Liver (tissue), 3 donors: ENCODE results near the gene TLE3.

ENCODE experiments used
- EGR1 ChIP-seq, 2 donors: IDR thresholded peaks; 2 replicates each; pipeline ENCODE4 v1.6.1; 2016 to 2018; ENCODE audit warnings: antibody characterized with exemption in 2 of 2, low read depth in 2 of 2
- FOXA1 ChIP-seq: IDR thresholded peaks from 2 replicates; pipeline ENCODE4 v1.6.1; 2016; ENCODE audit warnings: antibody characterized with exemption
- FOXA2 ChIP-seq: IDR thresholded peaks from 2 replicates; pipeline ENCODE4 v1.6.1; 2016; ENCODE audit warnings: antibody characterized with exemption
- GABPA ChIP-seq, 2 donors: IDR thresholded peaks in 1 of 2; conservative IDR thresholded peaks in 1 of 2; 2 replicates each; pipeline ENCODE4 v1.6.1; 2016; ENCODE audit warnings: antibody characterized with exemption in 2 of 2, mild to moderate bottlenecking in 1 of 2, moderate library complexity in 1 of 2
- RAD21 ChIP-seq, 2 donors: IDR thresholded peaks; 2 replicates each; pipeline ENCODE4 v1.6.1; 2016; ENCODE audit warnings: antibody characterized with exemption in 2 of 2, mild to moderate bottlenecking in 2 of 2
- RXRA ChIP-seq, 2 donors: IDR thresholded peaks; 2 replicates each; pipeline ENCODE4 v1.6.1; 2017 to 2018; ENCODE audit warnings: antibody characterized with exemption in 2 of 2, mild to moderate bottlenecking in 1 of 2
- TAF1 ChIP-seq: conservative IDR thresholded peaks from 2 replicates; pipeline ENCODE4 v1.6.1; 2016; ENCODE audit warnings: antibody characterized with exemption, mild to moderate bottlenecking
- YY1 ChIP-seq: IDR thresholded peaks from 2 replicates; pipeline ENCODE4 v1.6.1; 2016; ENCODE audit warnings: antibody characterized with exemption, mild to moderate bottlenecking
- TF ChIP-seq, protein P1 (sequence below): IDR thresholded peaks from 2 replicates; pipeline ENCODE4 v1.6.1; 2016; ENCODE audit warnings: antibody characterized with exemption
- TF ChIP-seq, protein P2 (sequence below): IDR thresholded peaks from 2 replicates; pipeline ENCODE4 v1.6.1; 2016; ENCODE audit warnings: antibody characterized with exemption
- TF ChIP-seq, protein P3 (sequence below): fragments of 150-350 bp; IDR thresholded peaks from 2 replicates; pipeline ENCODE4 v1.5.1; 2017; ENCODE audit warnings: improper control_type of control experiment, low read depth, low read length; ENCODE audit not compliant: missing input control
- TF ChIP-seq, protein P4 (sequence below): IDR thresholded peaks from 2 replicates; pipeline ENCODE4 v1.6.1; 2016; ENCODE audit warnings: antibody characterized with exemption, mild to moderate bottlenecking
- TF ChIP-seq, protein P5 (sequence below): IDR thresholded peaks from 2 replicates; pipeline ENCODE4 v1.6.1; 2016; ENCODE audit warnings: antibody characterized with exemption
- donor health status: healthy.
- donor health status: healthy.

DNA sequence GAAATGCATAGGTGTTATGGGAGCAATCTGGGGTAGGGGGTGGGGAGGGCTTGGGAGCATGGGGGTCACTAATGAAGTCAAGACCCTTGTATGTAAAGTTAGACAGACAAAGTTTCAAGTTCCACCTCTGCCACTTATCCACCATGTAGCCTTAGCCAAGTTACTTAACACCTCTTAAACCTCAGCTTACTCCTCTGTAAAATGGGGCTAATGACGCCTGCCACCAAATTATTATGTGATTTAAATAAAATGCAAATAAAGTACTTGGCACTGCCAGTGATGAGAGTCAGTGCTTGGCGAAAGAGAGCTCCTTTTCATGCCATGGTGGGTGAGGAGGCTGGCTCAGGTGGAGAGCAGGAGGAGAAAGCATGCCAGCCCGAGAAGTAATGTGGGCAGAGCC, 18.6 kb upstream of the TLE3 start:
- TF ChIP-seq, protein P1, sequence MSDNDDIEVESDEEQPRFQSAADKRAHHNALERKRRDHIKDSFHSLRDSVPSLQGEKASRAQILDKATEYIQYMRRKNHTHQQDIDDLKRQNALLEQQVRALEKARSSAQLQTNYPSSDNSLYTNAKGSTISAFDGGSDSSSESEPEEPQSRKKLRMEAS = no peak
- TF ChIP-seq, protein P2, sequence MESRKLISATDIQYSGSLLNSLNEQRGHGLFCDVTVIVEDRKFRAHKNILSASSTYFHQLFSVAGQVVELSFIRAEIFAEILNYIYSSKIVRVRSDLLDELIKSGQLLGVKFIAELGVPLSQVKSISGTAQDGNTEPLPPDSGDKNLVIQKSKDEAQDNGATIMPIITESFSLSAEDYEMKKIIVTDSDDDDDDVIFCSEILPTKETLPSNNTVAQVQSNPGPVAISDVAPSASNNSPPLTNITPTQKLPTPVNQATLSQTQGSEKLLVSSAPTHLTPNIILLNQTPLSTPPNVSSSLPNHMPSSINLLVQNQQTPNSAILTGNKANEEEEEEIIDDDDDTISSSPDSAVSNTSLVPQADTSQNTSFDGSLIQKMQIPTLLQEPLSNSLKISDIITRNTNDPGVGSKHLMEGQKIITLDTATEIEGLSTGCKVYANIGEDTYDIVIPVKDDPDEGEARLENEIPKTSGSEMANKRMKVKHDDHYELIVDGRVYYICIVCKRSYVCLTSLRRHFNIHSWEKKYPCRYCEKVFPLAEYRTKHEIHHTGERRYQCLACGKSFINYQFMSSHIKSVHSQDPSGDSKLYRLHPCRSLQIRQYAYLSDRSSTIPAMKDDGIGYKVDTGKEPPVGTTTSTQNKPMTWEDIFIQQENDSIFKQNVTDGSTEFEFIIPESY = no peak
- TF ChIP-seq, protein P3, sequence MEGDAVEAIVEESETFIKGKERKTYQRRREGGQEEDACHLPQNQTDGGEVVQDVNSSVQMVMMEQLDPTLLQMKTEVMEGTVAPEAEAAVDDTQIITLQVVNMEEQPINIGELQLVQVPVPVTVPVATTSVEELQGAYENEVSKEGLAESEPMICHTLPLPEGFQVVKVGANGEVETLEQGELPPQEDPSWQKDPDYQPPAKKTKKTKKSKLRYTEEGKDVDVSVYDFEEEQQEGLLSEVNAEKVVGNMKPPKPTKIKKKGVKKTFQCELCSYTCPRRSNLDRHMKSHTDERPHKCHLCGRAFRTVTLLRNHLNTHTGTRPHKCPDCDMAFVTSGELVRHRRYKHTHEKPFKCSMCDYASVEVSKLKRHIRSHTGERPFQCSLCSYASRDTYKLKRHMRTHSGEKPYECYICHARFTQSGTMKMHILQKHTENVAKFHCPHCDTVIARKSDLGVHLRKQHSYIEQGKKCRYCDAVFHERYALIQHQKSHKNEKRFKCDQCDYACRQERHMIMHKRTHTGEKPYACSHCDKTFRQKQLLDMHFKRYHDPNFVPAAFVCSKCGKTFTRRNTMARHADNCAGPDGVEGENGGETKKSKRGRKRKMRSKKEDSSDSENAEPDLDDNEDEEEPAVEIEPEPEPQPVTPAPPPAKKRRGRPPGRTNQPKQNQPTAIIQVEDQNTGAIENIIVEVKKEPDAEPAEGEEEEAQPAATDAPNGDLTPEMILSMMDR = no peak
- TF ChIP-seq YY1 (no peak), TAF1 (no peak), RXRA (IDR thresholded peaks at IDR 0.05) (no peak), FOXA2 (no peak), GABPA (IDR thresholded peaks at IDR 0.05 in 1 of 2, conservative IDR thresholded peaks at IDR 0.05 in 1 of 2) (no peak), FOXA1 (no peak), EGR1 (IDR thresholded peaks at IDR 0.05; ENCODE audit: low read depth in 2 of 2) (no peak), RAD21 (IDR thresholded peaks at IDR 0.05) (no peak)
- TF ChIP-seq, protein P4, sequence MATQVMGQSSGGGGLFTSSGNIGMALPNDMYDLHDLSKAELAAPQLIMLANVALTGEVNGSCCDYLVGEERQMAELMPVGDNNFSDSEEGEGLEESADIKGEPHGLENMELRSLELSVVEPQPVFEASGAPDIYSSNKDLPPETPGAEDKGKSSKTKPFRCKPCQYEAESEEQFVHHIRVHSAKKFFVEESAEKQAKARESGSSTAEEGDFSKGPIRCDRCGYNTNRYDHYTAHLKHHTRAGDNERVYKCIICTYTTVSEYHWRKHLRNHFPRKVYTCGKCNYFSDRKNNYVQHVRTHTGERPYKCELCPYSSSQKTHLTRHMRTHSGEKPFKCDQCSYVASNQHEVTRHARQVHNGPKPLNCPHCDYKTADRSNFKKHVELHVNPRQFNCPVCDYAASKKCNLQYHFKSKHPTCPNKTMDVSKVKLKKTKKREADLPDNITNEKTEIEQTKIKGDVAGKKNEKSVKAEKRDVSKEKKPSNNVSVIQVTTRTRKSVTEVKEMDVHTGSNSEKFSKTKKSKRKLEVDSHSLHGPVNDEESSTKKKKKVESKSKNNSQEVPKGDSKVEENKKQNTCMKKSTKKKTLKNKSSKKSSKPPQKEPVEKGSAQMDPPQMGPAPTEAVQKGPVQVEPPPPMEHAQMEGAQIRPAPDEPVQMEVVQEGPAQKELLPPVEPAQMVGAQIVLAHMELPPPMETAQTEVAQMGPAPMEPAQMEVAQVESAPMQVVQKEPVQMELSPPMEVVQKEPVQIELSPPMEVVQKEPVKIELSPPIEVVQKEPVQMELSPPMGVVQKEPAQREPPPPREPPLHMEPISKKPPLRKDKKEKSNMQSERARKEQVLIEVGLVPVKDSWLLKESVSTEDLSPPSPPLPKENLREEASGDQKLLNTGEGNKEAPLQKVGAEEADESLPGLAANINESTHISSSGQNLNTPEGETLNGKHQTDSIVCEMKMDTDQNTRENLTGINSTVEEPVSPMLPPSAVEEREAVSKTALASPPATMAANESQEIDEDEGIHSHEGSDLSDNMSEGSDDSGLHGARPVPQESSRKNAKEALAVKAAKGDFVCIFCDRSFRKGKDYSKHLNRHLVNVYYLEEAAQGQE = no peak
- TF ChIP-seq, protein P5, sequence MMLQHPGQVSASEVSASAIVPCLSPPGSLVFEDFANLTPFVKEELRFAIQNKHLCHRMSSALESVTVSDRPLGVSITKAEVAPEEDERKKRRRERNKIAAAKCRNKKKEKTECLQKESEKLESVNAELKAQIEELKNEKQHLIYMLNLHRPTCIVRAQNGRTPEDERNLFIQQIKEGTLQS = no peak
